WERI-Rb-1 (cell line): ENCODE measurements around the gene FSD1L.

Experiments used
- DNase-seq: peaks from one replicate; pipeline ENCODE4 v3.0.0-alpha.2; 2020
- H3K27ac ChIP-seq: fragments of 250-450 bp; sonication (Bioruptor Pico); 2 replicates; pipeline ENCODE4 v1.5.1; 2020; ENCODE audit warnings: mild to moderate bottlenecking, moderate library complexity
- H3K27me3 ChIP-seq: fragments of 250-450 bp; sonication (Bioruptor Pico); 2 replicates; pipeline ENCODE4 v1.5.1; 2021; ENCODE audit warnings: mild to moderate bottlenecking, low read depth, moderate library complexity; ENCODE audit not compliant: insufficient read depth, severe bottlenecking
- H3K36me3 ChIP-seq: fragments of 250-450 bp; sonication (Bioruptor Pico); 2 replicates; pipeline ENCODE4 v1.5.1; 2020; ENCODE audit warnings: mild to moderate bottlenecking, moderate library complexity
- H3K4me3 ChIP-seq: 2 replicates; pipeline ENCODE4 v1.5.1; 2011; ENCODE audit warnings: low read depth, mild to moderate bottlenecking, control low read depth, low read length
- H3K9me3 ChIP-seq: fragments of 250-450 bp; sonication (Bioruptor Pico); 2 replicates; pipeline ENCODE4 v1.5.1; 2021; ENCODE audit warnings: mild to moderate bottlenecking, moderate library complexity; ENCODE audit not compliant: severe bottlenecking
- TF ChIP-seq, protein P1 (sequence below): IDR thresholded peaks from 2 replicates; pipeline ENCODE4 v1.5.1; 2011; ENCODE audit warnings: low read depth, mild to moderate bottlenecking, control low read depth, inconsistent platforms, low read length

The FSD1L gene

DNA sequence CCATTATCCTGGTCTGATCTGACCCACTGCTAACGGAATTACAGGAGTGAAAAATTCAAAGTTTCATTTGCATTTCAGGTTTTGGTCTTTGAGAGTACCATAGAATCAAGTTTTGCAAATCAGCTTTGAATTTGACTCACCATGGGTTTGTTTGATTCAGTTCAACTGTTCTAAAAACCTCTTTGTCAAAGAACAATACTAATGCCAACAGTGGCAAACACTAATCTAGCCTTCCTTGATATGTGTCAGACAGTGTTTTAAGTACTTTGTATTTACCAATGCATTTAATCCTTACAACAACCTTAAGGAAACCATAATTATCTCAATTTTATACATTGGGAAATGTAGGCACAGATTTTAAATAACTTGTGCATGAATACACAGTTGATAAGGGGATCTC is 10.1 kb upstream of the FSD1L start:
- H3K4me3 ChIP-seq, result no peak overlapping the region
- TF ChIP-seq, protein P1, sequence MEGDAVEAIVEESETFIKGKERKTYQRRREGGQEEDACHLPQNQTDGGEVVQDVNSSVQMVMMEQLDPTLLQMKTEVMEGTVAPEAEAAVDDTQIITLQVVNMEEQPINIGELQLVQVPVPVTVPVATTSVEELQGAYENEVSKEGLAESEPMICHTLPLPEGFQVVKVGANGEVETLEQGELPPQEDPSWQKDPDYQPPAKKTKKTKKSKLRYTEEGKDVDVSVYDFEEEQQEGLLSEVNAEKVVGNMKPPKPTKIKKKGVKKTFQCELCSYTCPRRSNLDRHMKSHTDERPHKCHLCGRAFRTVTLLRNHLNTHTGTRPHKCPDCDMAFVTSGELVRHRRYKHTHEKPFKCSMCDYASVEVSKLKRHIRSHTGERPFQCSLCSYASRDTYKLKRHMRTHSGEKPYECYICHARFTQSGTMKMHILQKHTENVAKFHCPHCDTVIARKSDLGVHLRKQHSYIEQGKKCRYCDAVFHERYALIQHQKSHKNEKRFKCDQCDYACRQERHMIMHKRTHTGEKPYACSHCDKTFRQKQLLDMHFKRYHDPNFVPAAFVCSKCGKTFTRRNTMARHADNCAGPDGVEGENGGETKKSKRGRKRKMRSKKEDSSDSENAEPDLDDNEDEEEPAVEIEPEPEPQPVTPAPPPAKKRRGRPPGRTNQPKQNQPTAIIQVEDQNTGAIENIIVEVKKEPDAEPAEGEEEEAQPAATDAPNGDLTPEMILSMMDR, result no peak
- peaks cover 3% of the 10 kb centered on the region for H3K9me3 ChIP-seq
- H3K27me3 ChIP-seq, result no peaks in the 10 kb centered on the region
- no peak for DNase-seq
- H3K36me3 ChIP-seq, result no peaks in the 10 kb centered on the region; the same call in 1 of the 2 replicates
- peak overlapping the region; percentile 5; the same call in 1 of the 2 replicates for H3K27ac ChIP-seq

DNA sequence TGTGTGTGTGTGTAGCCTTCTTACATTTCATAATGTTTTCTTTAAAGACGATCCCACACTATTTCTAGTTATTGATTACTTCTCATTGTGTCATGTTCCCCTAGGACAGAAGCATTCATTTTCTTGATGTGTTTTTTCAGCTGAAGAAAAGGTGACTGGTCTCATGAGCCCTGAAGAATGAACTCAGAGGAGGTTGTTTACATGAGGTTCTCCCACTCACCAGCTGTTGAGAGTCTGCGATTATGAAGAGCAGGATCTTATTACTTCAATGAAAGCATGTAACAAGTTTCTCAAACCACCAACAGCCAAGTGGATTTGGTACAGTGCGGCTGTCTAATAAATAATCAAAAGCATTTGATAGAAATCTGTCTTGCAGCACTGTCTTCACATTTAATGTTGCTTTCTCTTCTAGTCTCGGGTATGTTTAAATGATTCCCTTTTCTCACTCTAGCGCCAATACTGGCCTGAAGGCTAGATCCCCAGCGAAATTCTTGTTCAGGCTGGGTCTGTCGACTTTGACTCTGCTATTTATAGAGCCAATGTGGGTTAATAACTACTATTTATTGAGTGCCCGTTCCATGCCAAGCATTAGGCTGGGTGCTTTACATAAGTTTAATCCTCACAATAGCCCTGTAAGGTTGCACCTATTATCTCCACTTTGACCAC is 9.6 kb upstream of the FSD1L start:
- no peak for DNase-seq
- H3K27ac ChIP-seq, result peak overlapping the region; percentile 5; the same call in 1 of the 2 replicates

DNA sequence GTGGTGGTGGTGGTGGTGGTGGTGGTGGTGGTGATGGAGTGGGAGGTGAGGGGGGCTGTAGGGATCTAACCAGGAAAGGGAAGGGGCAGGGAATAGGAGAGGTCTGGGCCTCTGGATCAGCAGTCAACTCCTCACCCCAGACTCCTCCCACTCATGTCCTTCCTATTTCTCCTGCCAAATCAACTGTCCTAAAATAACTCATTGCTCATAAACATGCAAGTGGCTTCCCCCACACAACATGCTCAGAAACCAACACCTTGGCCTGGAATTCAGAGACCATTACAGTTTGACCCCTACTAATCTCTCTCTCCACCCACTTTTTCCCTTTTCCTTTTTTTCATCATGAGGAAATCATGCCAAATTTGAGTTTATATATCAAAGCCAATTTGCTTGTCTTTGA is 8.4 kb upstream of the FSD1L start:
- H3K36me3 ChIP-seq, result no peaks in the 10 kb centered on the region; the same call in 1 of the 2 replicates
- no peak for DNase-seq
- H3K4me3 ChIP-seq, result no peak overlapping the region
- no peaks in the 10 kb centered on the region for H3K27me3 ChIP-seq
- no peak overlapping the region for H3K27ac ChIP-seq
- TF ChIP-seq, protein P1, result no peak
- peaks cover 3% of the 10 kb centered on the region for H3K9me3 ChIP-seq

More for the DNA sequence above, 9.6 kb upstream of the FSD1L start:
- H3K4me3 ChIP-seq, result no peak overlapping the region
- TF ChIP-seq, protein P1, result no peak
- peaks cover 3% of the 10 kb centered on the region for H3K9me3 ChIP-seq
- no peaks in the 10 kb centered on the region; the same call in 1 of the 2 replicates for H3K36me3 ChIP-seq
- no peaks in the 10 kb centered on the region for H3K27me3 ChIP-seq

DNA sequence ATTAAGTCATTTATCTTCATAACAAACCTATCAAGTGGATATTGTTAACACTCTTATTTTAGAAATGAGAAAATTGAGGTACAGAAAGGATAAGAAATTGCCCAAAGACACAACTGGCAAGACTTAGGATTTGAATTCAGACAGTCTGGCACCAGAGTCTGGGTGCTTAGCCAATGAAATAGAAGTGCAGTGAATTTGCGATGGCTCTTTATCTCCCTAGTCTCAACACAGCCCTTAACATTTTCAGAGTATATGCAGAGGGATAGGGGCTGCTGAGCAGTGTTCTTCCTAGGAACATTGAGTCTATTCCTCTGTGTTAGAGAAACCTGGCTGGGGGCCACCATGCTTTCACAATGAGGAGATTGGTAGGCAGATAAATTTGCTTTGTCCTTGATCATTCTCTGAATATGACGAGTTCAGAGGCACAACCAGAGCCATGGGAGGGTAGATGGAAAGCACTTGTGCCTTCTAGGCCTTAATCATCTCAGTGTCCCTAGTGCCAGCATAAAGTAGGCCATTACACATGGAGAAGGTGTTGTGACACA is 6.1 kb upstream of the FSD1L start:
- TF ChIP-seq, protein P1, result no peak
- Histone ChIP-seq H3K36me3 (no peaks in the 10 kb centered on the region; the same call in 1 of the 2 replicates), H3K27me3 (no peaks in the 10 kb centered on the region), H3K9me3 (no peaks in the 10 kb centered on the region), H3K27ac (no peak overlapping the region; the same call in 1 of the 2 replicates), H3K4me3 (no peak overlapping the region)
- DNase-seq, result no peak

DNA sequence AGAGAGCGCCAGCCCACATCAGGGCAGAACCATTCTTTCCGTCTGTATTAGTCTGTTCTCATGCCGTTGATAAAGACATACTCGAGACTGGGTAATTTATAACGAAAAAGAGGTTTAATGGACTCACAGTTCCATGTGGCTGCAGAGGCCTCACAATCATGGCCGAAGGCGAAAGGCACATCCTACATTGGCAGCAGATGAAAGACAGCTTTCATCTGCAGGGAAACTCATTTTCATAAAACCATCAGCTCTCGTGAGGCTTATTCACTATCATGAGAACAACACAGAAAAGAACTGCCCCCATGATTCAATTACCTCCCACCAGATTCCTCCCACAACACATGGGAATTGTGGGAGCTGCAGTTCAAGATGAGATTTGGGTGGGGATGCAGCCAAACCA is 4.7 kb upstream of the FSD1L start:
- H3K4me3 ChIP-seq, result no peak overlapping the region
- H3K27ac ChIP-seq, result no peak overlapping the region
- peaks cover 2% of the 10 kb centered on the region for H3K36me3 ChIP-seq
- TF ChIP-seq, protein P1, result no peak
- DNase-seq, result no peak
- no peaks in the 10 kb centered on the region for H3K27me3 ChIP-seq
- no peaks in the 10 kb centered on the region for H3K9me3 ChIP-seq
